Body of pancreas (tissue), 4 donors: Measurements from ENCODE around the gene PCK1.

Experiments used
- POLR2A ChIP-seq, 3 donors: fragments of 450-650 bp; IDR thresholded peaks; one replicate each; pipeline ENCODE4 v1.6.1; 2016; ENCODE audit warnings: antibody characterized with exemption in 3 of 3, mild to moderate bottlenecking in 2 of 3
- TF ChIP-seq, protein P1 (sequence below), 7 experiments: fragments of 450-650 bp in 4 of 7; fragments of 200-600 bp in 3 of 7; sonication (generic) in 3 of 7; IDR thresholded peaks; one replicate each; pipeline ENCODE4 v1.5.1; 2016 to 2019; ENCODE audit warnings: antibody characterized with exemption in 7 of 7

DNA sequence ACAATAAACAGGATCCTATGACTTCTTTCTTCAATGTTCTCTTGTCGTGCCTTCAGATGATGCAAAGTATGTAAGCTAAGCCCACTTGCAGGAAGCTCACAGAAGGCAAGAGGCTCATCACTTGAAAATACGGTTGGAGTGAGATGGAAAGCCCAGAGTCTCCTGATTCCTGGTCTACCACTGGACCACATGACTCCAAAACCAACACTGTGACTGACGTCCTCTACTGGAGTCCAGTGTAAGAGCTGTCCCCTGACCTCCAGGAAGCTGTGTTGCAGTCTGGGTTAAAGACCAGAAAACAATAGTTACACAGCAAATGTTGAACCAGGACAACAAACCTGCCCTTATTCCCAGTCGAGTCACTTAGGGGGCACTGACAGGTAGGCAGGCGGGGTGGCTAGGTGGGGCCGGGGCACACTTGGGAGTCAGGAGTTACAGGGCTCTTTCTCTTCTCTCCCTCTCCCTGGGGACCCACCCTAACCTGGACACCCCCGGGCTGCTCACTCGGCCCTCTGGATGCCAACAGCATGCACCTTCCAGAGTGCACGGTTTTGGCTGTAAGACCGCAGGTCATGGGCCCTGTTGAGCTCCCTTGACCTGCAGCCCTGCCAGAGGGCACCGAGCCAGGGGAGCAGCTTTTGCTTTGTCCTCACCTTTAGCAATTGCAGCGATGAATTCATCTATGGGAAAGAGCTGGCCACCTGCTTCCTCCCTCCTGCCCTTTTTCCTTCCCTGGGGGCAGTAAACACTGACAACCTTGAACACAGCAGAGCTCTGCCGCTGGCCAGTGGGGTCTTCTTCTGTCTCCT is 7.4 kb downstream of the PCK1 start:
- no peak for TF ChIP-seq POLR2A (IDR thresholded peaks at IDR 0.05)
- TF ChIP-seq, protein P1, sequence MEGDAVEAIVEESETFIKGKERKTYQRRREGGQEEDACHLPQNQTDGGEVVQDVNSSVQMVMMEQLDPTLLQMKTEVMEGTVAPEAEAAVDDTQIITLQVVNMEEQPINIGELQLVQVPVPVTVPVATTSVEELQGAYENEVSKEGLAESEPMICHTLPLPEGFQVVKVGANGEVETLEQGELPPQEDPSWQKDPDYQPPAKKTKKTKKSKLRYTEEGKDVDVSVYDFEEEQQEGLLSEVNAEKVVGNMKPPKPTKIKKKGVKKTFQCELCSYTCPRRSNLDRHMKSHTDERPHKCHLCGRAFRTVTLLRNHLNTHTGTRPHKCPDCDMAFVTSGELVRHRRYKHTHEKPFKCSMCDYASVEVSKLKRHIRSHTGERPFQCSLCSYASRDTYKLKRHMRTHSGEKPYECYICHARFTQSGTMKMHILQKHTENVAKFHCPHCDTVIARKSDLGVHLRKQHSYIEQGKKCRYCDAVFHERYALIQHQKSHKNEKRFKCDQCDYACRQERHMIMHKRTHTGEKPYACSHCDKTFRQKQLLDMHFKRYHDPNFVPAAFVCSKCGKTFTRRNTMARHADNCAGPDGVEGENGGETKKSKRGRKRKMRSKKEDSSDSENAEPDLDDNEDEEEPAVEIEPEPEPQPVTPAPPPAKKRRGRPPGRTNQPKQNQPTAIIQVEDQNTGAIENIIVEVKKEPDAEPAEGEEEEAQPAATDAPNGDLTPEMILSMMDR (IDR thresholded peaks at IDR 0.05): no peak
